ENCODE data around the gene CDH18. TPM values are rescaled to one million over a fixed set of nuclear protein-coding genes. Genes with fewer than 3 reads are reported as not detected.

CDH18 gene
- total and polyA plus RNA-seq, 2 of the 4 experiments (the other 2 are of a cell fraction): 0.24 to 1.1 TPM

DNA sequence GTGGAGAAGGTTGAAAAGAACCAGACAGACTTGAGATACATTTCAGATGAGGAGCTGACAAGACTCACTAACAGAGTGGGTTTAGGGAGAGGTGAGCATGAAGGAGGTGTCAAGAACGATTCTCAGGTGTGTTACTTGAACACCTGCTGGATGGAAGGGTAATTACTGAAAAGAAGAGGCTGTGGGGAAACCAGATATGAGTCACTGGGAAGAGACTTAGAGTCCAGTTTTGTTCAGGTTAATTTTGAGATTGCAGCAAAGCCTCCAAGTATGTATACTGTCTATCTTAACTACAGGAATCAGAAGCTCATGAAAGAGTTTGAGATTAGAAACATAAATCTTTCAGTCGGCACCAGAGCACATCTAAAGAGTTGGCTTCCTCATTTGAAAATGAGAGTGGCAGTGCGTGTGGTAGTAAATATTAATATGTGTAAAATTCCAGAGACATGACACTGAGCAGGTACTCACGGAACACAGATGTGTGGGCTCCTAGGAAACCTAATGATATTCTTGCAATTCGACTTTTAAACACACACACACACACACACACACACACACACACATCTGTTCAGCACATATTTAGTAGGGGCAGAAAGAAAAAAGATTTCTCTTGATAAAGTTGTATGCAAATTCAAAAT, 197.1 kb downstream of the CDH18 start:
- Histone ChIP-seq H3K56ac (ENCODE audit: extremely low read depth, insufficient read depth, low read length) (no peak overlapping the region), H3K9ac (ENCODE audit: low read depth, low read length) (no peak overlapping the region), H3K14ac (replicated peaks; ENCODE audit: low read depth, low read length) (no peak overlapping the region), H3K4me1 (ENCODE audit: control insufficient read depth, insufficient read depth, low read length) (no peaks in the 10 kb centered on the region), H3K18ac (ENCODE audit: low read depth, low read length) (no peak overlapping the region), H2BK5ac (ENCODE audit: low read depth, low read length, poor library complexity, severe bottlenecking) (no peak overlapping the region), H2AFZ (replicated peaks; ENCODE audit: low read length, poor library complexity) (no peak overlapping the region), H3K9me3 (ENCODE audit: control insufficient read depth, insufficient read depth, low read length) (no peaks in the 10 kb centered on the region), H4K5ac (ENCODE audit: low read depth, low read length) (no peak overlapping the region), H3K27me3 (ENCODE audit: control insufficient read depth, insufficient read depth, low read length) (no peaks in the 10 kb centered on the region), H4K91ac (ENCODE audit: insufficient read depth, low read depth, low read length) (no peak overlapping the region), H2AK9ac (replicated peaks; ENCODE audit: low read depth, low read length, poor library complexity) (no peak overlapping the region), H3K27ac (ENCODE audit: insufficient read depth, low read length) (no peak overlapping the region), H4K8ac (ENCODE audit: low read depth in 2 of 2, low read length in 2 of 2) (no peak overlapping the region), H3K23ac (ENCODE audit: low read depth, low read length) (no peak overlapping the region), H3K4me3 (ENCODE audit: insufficient read depth, low read depth, low read length) (no peak overlapping the region), H3K4me2 (ENCODE audit: low read depth, low read length) (no peak overlapping the region), H3K4ac (ENCODE audit: low read depth, low read length) (no peak overlapping the region), H3K36me3 (ENCODE audit: control insufficient read depth, insufficient read depth, low read length) (no peaks in the 10 kb centered on the region), H2BK120ac (ENCODE audit: low read depth, low read length) (no peak overlapping the region), H4K20me1 (ENCODE audit: insufficient read depth, low read length) (no peaks in the 10 kb centered on the region), H3K9me1 (ENCODE audit: insufficient read depth, low read length) (no peaks in the 10 kb centered on the region), H2BK20ac (ENCODE audit: low read depth, low read length) (no peak overlapping the region), H2AK5ac (ENCODE audit: low read depth, low read length) (no peak overlapping the region), H3K79me1 (ENCODE audit: low read depth in 1 of 2, low read length in 2 of 2) (no peaks in the 10 kb centered on the region), H2BK15ac (ENCODE audit: low read depth, low read length) (no peak overlapping the region)
- 51% methylated on average over 2 of the region's 5 CpGs; no CpG with 5 or more reads in 1 of the 2 experiments for WGBS, 2 experiments (ENCODE audit: extremely low coverage in 2 of 2, insufficient read length in 1 of 2)
- in situ Hi-C loops (cut with MboI; ENCODE audit: low sequenced_read_pairs) (no loop called here), intact Hi-C loops (cut with micrococcal nuclease) (loop anchor here (10.0 kb wide), 1 partner anchor 434 kb away; no protein-coding TSS in a partner anchor), dilution Hi-C loops (cut with HindIII; ENCODE audit: low sequenced_read_pairs, unreplicated experiment) (no loop called here)
- no peak for TF ChIP-seq SMC3 (IDR thresholded peaks at IDR 0.05; ENCODE audit: low read depth, low read length)
- no peak for TF ChIP-seq RAD21 (IDR thresholded peaks at IDR 0.05; ENCODE audit: low read length)
- TF ChIP-seq RFX5 (IDR thresholded peaks at IDR 0.05; ENCODE audit: low read depth, low read length): no peak
- no peak for TF ChIP-seq MAZ (IDR thresholded peaks at IDR 0.05; ENCODE audit: borderline replicate concordance, low read depth, low read length)
- no peak for TF ChIP-seq CEBPB (IDR thresholded peaks at IDR 0.05; ENCODE audit: low read depth, low read length)
- no peak for TF ChIP-seq BHLHE40 (IDR thresholded peaks at IDR 0.05; ENCODE audit: low read depth, low read length)
- no peak for TF ChIP-seq CHD1 (IDR thresholded peaks at IDR 0.05; ENCODE audit: low read depth, low read length)
- no peak for TF ChIP-seq FOS (IDR thresholded peaks at IDR 0.05; ENCODE audit: low read depth, low read length)
- TF ChIP-seq RCOR1 (IDR thresholded peaks at IDR 0.05; ENCODE audit: insufficient replicate concordance, low read length): no peak
- no peak for TF ChIP-seq MAFK (IDR thresholded peaks at IDR 0.05; ENCODE audit: low read depth, low read length)
- TF ChIP-seq NFE2L2 (IDR thresholded peaks at IDR 0.05; ENCODE audit: low read depth, low read length): no peak
- no peak for TF ChIP-seq MXI1 (IDR thresholded peaks at IDR 0.05; ENCODE audit: borderline replicate concordance, low read depth, low read length)
- DNase-seq: no peak
- CTCF ChIA-PET: interaction anchor here (0.9 kb wide), 1 partner anchor 18 kb away, joined by 3 read pairs; no protein-coding TSS in a partner anchor
- no peak for ATAC-seq (ENCODE audit: low read depth)
- BruUV-seq (replicated peaks): no TSS peak
- POLR2A ChIA-PET (ENCODE audit: unreplicated experiment): no interaction called here
